ENCODE results near the gene ACOXL. TPM values are rescaled to one million over a fixed set of nuclear protein-coding genes. Genes with fewer than 3 reads are reported as not detected.

ACOXL gene
- total and polyA plus RNA-seq, 2 donors (not counting 3 experiments of a cell fraction or from before 2014, with no cell fraction given), result not detected

- H3K9ac ChIP-seq (replicated peaks; ENCODE audit: extremely low read depth, insufficient read depth, low read length), result no peak overlapping the region
- no peaks in the 10 kb centered on the region for H3K9me1 ChIP-seq (replicated peaks; ENCODE audit: control insufficient read depth, extremely low read depth, insufficient read depth, low read length)
- ChIA-PET POLR2A (no interaction called here), CTCF (interaction anchor here (1.2 to 1.5 kb wide), 2 partner anchors 10 to 17 kb away, joined by 3 read pairs; no protein-coding TSS in a partner anchor)
- no TSS peak for BruUV-seq (replicated peaks)
- H3K4me1 ChIP-seq (ENCODE audit: control insufficient read depth, extremely low read depth, insufficient read depth, low read length), result no peaks in the 10 kb centered on the region
- dilution Hi-C loops (cut with MboI; ENCODE audit: extremely low pct_ligation_motif_present, low sequenced_read_pairs), result no loop called here
- no peak overlapping the region for H2AFZ ChIP-seq (ENCODE audit: low read depth, low read length)
- H3K36me3 ChIP-seq (ENCODE audit: control insufficient read depth in 2 of 2, extremely low read depth in 1 of 2, insufficient read depth in 2 of 2, low read length in 2 of 2), result no peaks in the 10 kb centered on the region
- FAIRE-seq (no peak), DNase-seq (ENCODE audit: low read depth, low spot score) (no peak)
- intact Hi-C loops (cut with micrococcal nuclease), result no loop called here
- no peak overlapping the region for H3K4me3 ChIP-seq (replicated peaks in 1 of 3; ENCODE audit: insufficient read depth in 1 of 3, low read depth in 1 of 3, low read length in 3 of 3)
- no peaks in the 10 kb centered on the region for H3K9me3 ChIP-seq (replicated peaks; ENCODE audit: control insufficient read depth, insufficient read depth, low read length)
- H3K27me3 ChIP-seq (ENCODE audit: control insufficient read depth in 2 of 2, insufficient read depth in 2 of 2, low read length in 2 of 2), result peaks cover 20 to 28% of the 10 kb centered on the region in 2 experiments
- no peaks in the 10 kb centered on the region for H4K20me1 ChIP-seq (replicated peaks; ENCODE audit: control insufficient read depth, extremely low read depth, insufficient read depth, low read length)
- H3K27ac ChIP-seq (ENCODE audit: insufficient read depth, low read depth, low read length), result no peak overlapping the region
- H3K79me2 ChIP-seq (ENCODE audit: control insufficient read depth, insufficient read depth, low read length), result no peaks in the 10 kb centered on the region
- no peak overlapping the region for H3K4me2 ChIP-seq (ENCODE audit: insufficient read depth, low read length)
- no peak for TF ChIP-seq POLR2AphosphoS5 (IDR thresholded peaks at IDR 0.05; ENCODE audit: insufficient read depth, low read depth, low read length)
- TF ChIP-seq POLR2A (IDR thresholded peaks at IDR 0.05; ENCODE audit: low read depth, low read length), result no peak
- no peak for TF ChIP-seq GATA2 (IDR thresholded peaks at IDR 0.05; ENCODE audit: insufficient read depth, insufficient read length, low read depth, low read length)
- TF ChIP-seq MYC (IDR thresholded peaks at IDR 0.05; ENCODE audit: low read depth, low read length), result no peak
- no peak for TF ChIP-seq FOS (IDR thresholded peaks at IDR 0.05; ENCODE audit: borderline replicate concordance, insufficient read depth, low read length)
- TF ChIP-seq, protein P1, sequence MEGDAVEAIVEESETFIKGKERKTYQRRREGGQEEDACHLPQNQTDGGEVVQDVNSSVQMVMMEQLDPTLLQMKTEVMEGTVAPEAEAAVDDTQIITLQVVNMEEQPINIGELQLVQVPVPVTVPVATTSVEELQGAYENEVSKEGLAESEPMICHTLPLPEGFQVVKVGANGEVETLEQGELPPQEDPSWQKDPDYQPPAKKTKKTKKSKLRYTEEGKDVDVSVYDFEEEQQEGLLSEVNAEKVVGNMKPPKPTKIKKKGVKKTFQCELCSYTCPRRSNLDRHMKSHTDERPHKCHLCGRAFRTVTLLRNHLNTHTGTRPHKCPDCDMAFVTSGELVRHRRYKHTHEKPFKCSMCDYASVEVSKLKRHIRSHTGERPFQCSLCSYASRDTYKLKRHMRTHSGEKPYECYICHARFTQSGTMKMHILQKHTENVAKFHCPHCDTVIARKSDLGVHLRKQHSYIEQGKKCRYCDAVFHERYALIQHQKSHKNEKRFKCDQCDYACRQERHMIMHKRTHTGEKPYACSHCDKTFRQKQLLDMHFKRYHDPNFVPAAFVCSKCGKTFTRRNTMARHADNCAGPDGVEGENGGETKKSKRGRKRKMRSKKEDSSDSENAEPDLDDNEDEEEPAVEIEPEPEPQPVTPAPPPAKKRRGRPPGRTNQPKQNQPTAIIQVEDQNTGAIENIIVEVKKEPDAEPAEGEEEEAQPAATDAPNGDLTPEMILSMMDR (IDR thresholded peaks at IDR 0.05; ENCODE audit: extremely low read depth in 1 of 2, insufficient read depth in 1 of 2, low read depth in 1 of 2, low read length in 2 of 2), result no peak
Observed at GRCh38 chr2:111100087-111100764, 367.9 kb downstream of the ACOXL start.
